Effector memory CD4-positive, alpha-beta T cell (primary cell): ENCODE data around the gene PPP1R37.

Experiments
- DNase-seq, 3 donors: peaks; one replicate each; pipeline ENCODE4 v3.0.0-alpha.2; 2020
- H3K27ac ChIP-seq: 2 replicates; pipeline ENCODE4 v1.7.0; 2013; ENCODE audit warnings: mild to moderate bottlenecking, low read length, moderate library complexity; ENCODE audit not compliant: insufficient read depth, poor library complexity, severe bottlenecking
- H3K27me3 ChIP-seq: replicated peaks from 2 replicates; pipeline ENCODE4 v1.7.0; 2013; ENCODE audit warnings: mild to moderate bottlenecking, low read length; ENCODE audit not compliant: insufficient read depth, control insufficient read depth, poor library complexity, severe bottlenecking
- H3K36me3 ChIP-seq: 2 replicates; pipeline ENCODE4 v1.7.0; 2013; ENCODE audit warnings: mild to moderate bottlenecking, low read length, moderate library complexity; ENCODE audit not compliant: control insufficient read depth, insufficient read depth
- H3K4me1 ChIP-seq: 2 replicates; pipeline ENCODE4 v1.7.0; 2013; ENCODE audit warnings: low read length, mild to moderate bottlenecking; ENCODE audit not compliant: control insufficient read depth, insufficient read depth, poor library complexity, severe bottlenecking
- H3K4me3 ChIP-seq: 2 replicates; pipeline ENCODE4 v1.7.0; 2013; ENCODE audit warnings: low read length, low read depth, mild to moderate bottlenecking; ENCODE audit not compliant: insufficient read depth, poor library complexity, severe bottlenecking
- H3K9me3 ChIP-seq: 2 replicates; pipeline ENCODE4 v1.7.0; 2013; ENCODE audit warnings: mild to moderate bottlenecking, low read length, moderate library complexity; ENCODE audit not compliant: control insufficient read depth

Gene PPP1R37

GRCh38 chr19:45178262-45179071, 85.5 kb downstream of the PPP1R37 start, which contains the start of gene BLOC1S3:
BLOC1S3 (plus strand) TSS chr19:45178784; CDS start chr19:45179297, 513 bp downstream.
- Histone ChIP-seq H3K4me3 (peak within 1 kb of the TSS; percentile 81), H3K36me3 (peaks cover 9% of the 10 kb centered on the region), H3K4me1 (peaks cover 19% of the 10 kb centered on the region), H3K27ac (peak within 1 kb of the TSS; percentile 86), H3K27me3 (no peaks in the 10 kb centered on the region), H3K9me3 (no peaks in the 10 kb centered on the region)
- DNase-seq = peak; percentile 99 to 100 (median 100)

DNA sequence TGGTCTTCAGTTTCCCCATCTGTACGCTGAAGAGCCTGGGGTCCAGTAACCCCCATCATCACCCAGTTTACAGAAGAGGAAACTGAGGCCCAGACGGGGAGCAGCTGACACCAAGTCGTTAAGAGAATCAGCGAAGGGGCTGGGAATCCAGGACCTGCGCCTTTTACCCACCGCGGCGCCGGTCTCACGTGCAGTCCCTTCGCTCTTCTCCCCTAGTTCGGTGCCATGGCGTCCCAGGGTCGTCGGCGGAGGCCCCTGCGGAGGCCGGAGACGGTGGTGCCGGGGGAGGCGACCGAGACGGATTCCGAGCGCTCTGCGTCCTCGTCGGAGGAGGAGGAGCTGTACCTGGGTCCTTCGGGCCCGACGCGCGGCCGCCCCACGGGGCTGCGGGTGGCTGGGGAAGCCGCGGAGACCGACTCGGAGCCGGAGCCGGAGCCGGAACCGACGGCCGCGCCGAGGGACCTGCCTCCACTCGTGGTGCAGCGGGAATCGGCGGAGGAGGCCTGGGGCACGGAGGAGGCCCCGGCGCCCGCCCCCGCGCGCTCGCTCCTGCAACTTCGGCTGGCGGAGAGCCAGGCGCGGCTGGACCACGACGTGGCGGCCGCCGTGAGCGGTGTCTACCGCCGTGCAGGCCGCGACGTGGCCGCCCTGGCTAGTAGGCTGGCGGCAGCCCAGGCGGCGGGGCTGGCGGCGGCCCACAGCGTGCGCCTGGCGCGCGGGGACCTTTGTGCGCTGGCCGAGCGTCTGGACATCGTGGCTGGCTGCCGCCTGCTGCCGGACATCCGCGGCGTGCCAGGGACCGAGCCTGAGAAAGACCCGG, 86.3 kb downstream of the PPP1R37 start:
- H3K36me3 ChIP-seq = peaks cover 9% of the 10 kb centered on the region
- peak overlapping the region; percentile 79 for H3K4me3 ChIP-seq
- peak overlapping the region; percentile 86 for H3K27ac ChIP-seq
- H3K9me3 ChIP-seq = no peaks in the 10 kb centered on the region
- H3K27me3 ChIP-seq = no peaks in the 10 kb centered on the region
- peaks cover 19% of the 10 kb centered on the region for H3K4me1 ChIP-seq
- peak; percentile 9 to 26 (median 23) for DNase-seq

DNA sequence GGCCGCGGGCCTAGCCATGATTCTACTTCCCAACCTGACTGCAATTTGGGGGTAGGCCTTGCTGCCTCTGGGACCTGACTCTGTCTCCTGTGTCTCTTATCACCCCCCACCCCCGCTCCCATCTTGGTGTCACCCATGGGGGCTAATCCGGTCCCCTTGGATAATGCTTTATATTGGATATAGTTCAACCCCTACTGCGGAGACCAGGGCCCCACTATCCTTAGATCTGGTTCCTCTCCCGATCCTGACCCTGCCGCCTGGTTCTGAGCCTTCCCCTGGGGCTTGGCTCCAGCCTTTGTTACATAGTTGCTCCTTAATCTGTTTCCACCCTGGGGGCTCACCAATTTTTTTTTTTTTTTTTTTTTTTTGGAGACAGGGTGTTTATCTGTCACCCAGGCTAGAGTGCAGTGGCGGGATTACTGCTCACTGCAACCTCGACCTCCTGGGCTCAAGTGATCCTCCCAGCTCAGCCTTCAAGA, 87.0 kb downstream of the PPP1R37 start:
- H3K36me3 ChIP-seq = peaks cover 9% of the 10 kb centered on the region
- H3K4me1 ChIP-seq = peaks cover 19% of the 10 kb centered on the region
- peak overlapping the region; percentile 79 for H3K4me3 ChIP-seq
- no peaks in the 10 kb centered on the region for H3K27me3 ChIP-seq
- no peaks in the 10 kb centered on the region for H3K9me3 ChIP-seq
- DNase-seq = no peak
- H3K27ac ChIP-seq = peak overlapping the region; percentile 86

GRCh38 chr19:45180936-45181335, 88.0 kb downstream of the PPP1R37 start:
- no peak overlapping the region for H3K4me3 ChIP-seq
- no peak overlapping the region for H3K27ac ChIP-seq
- peaks cover 19% of the 10 kb centered on the region for H3K4me1 ChIP-seq
- H3K27me3 ChIP-seq = no peaks in the 10 kb centered on the region
- no peak for DNase-seq
- no peaks in the 10 kb centered on the region for H3K9me3 ChIP-seq
- H3K36me3 ChIP-seq = peaks cover 9% of the 10 kb centered on the region

DNA sequence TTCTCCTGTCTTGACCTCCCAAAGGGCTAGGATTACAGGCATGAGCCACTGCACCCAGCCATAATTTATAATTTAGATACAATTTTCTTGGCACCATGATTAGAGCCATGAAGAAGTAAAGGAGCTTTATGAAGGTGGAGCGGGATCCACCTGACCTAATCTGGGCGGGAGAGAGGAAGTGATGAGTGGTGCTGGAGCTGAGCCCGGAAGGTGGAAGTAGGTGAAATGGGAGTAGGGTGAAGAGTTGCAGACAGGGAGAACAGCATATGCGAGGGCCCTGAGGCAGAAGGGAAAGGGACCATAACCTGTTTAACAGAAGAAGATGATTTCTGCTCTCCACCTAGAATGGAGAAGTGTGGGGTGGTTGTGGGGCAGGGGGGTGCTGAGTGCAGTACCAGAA, 89.8 kb downstream of the PPP1R37 start:
- peaks cover 21% of the 10 kb centered on the region for H3K4me1 ChIP-seq
- no peaks in the 10 kb centered on the region for H3K9me3 ChIP-seq
- H3K36me3 ChIP-seq = peaks cover 9% of the 10 kb centered on the region
- no peak for DNase-seq
- H3K4me3 ChIP-seq = no peak overlapping the region
- H3K27me3 ChIP-seq = no peaks in the 10 kb centered on the region
- no peak overlapping the region for H3K27ac ChIP-seq

DNA sequence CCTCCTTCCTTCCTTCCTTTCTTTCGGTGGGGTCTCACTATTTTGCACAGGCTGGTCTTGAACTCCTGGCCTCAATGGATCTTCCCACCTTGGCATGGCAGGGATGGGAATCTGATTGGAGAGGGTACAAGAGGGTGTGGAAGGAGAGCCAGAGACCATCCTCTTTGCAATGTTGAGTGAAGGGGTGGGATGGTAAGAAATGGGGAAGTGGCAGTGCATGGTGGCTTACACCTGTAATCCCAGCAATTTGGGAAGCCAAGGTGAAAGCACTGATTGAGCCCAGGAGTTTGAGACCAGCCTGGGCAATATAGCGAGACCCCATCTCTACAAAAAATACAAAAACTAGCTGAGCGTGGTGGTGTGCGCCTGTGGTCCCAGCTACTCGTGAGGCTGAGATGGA, 91.1 kb downstream of the PPP1R37 start:
- no peak overlapping the region for H3K4me3 ChIP-seq
- H3K27ac ChIP-seq = no peak overlapping the region
- H3K9me3 ChIP-seq = no peaks in the 10 kb centered on the region
- H3K27me3 ChIP-seq = no peaks in the 10 kb centered on the region
- H3K4me1 ChIP-seq = peaks cover 19% of the 10 kb centered on the region
- peaks cover 9% of the 10 kb centered on the region for H3K36me3 ChIP-seq
- no peak for DNase-seq

DNA sequence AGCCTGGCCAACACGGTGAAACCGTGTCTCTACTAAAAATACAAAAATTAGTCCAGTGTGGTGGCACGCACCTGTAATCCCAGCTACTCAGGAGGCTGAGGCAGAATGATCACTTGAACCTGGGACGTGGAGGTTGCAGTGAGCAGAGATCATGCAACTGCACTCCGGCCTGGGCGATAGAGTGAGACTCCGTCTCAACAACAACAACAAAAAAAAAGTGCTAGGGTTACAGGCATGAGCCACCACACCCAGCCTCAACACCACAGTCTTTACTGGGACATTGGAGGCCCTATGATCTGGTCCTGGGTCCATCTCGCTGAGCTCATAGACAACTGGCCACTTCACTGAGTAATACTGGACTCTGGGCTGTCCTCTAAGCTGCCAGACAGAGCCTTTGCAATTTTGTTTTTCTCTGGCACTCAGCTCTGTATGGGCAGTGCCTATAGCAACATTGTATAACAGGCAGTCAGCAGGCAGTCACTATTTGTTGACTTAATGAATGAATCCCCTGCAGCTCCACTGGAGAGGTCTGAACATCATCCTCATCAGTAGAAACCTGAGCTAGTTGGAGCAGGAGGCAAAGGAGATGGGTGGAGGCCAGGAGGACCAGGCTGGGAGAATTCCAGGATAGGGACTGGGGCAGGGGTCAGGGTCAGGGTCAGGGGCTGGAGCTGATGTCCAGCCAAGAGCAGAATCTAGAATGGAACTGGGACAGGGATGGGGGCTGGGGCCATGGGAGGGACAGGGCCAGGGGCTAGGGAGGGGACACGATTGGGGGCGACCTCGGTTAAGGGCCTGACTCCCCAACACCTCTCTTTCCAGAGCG, 93.7 kb downstream of the PPP1R37 start:
- no peak overlapping the region for H3K27ac ChIP-seq
- H3K27me3 ChIP-seq = no peaks in the 10 kb centered on the region
- no peak for DNase-seq

DNA sequence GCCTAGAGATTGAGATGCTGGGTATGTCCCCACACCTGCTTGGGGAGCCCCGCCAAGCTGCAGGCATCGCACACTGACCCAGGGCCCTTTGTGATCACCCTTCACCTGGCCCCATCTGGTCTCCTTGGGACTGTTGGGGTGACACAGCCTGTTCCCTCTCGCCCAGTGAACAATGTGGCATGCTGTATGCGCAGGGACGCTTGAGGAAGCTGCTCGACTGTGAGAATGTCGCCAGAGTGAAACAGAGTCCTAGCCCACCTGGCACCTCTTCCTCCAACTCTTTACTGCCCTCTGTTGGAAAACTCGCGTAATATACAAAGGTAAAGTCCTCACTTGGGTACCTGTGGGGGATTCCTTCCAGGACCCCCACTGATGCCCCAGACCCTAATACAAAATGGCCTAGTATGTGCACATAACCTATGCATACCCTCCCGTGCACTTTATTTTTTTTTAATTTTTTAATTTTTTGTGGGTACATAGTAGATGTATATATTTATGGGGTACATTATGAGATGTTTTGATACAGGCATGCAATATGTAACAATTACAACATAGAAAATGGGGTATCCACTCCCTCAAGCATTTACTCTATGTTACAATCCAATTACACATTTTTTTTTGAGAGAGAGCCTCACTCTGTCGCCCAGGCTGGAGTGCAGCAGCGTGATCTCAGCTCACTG, 94.6 kb downstream of the PPP1R37 start:
- no peak for DNase-seq
- Histone ChIP-seq H3K36me3 (no peaks in the 10 kb centered on the region), H3K27me3 (no peaks in the 10 kb centered on the region)

More for the DNA sequence above, 93.7 kb downstream of the PPP1R37 start:
- H3K4me3 ChIP-seq = no peak overlapping the region
- H3K36me3 ChIP-seq = peaks cover 2% of the 10 kb centered on the region
- H3K4me1 ChIP-seq = peaks cover 5% of the 10 kb centered on the region
- no peaks in the 10 kb centered on the region for H3K9me3 ChIP-seq

GRCh38 chr19:45189971-45190370, 97.0 kb downstream of the PPP1R37 start:
- DNase-seq = no peak
- Histone ChIP-seq H3K27ac (no peak overlapping the region), H3K4me1 (peaks cover 5% of the 10 kb centered on the region), H3K27me3 (no peaks in the 10 kb centered on the region), H3K36me3 (no peaks in the 10 kb centered on the region), H3K4me3 (no peak overlapping the region), H3K9me3 (no peaks in the 10 kb centered on the region)

More for the DNA sequence above, 94.6 kb downstream of the PPP1R37 start:
- H3K27ac ChIP-seq = no peak overlapping the region
- H3K9me3 ChIP-seq = no peaks in the 10 kb centered on the region
- H3K4me1 ChIP-seq = peaks cover 5% of the 10 kb centered on the region
- H3K4me3 ChIP-seq = no peak overlapping the region
